ENCODE results near the gene CEL. TPM values are rescaled to one million over a fixed set of nuclear protein-coding genes. Genes with fewer than 3 reads are reported as not detected.
"Not testable (repeated sequence)": the region's sequence is repeated elsewhere in the genome, so short reads cannot be mapped to it uniquely, and the experiment has no call there.

Gene CEL
- total RNA-seq, 4 donors from 2014 or later, result 0.26 to 1.4 (median 0.62) TPM; not detected in 1

DNA sequence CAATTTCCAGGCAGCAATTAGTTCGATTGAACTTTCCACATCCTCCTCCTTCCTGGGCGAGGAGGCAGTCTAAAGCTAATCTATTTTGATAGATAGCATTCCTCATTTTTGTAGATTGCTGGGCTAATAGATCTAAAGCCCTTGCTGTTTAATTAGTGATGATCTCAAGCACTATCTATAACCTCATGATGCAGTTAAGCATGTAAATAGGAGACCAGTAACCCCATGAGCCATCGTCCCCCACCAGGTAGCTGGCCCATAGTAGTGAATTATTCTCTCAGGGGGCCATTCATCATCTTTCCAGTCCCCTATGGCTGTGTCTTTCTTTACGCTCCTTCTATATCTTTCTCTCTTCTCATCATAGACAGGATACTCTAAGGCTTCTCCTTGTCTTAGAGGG lies 14.9 kb downstream of the CEL start:
- TF ChIP-seq, protein P1, sequence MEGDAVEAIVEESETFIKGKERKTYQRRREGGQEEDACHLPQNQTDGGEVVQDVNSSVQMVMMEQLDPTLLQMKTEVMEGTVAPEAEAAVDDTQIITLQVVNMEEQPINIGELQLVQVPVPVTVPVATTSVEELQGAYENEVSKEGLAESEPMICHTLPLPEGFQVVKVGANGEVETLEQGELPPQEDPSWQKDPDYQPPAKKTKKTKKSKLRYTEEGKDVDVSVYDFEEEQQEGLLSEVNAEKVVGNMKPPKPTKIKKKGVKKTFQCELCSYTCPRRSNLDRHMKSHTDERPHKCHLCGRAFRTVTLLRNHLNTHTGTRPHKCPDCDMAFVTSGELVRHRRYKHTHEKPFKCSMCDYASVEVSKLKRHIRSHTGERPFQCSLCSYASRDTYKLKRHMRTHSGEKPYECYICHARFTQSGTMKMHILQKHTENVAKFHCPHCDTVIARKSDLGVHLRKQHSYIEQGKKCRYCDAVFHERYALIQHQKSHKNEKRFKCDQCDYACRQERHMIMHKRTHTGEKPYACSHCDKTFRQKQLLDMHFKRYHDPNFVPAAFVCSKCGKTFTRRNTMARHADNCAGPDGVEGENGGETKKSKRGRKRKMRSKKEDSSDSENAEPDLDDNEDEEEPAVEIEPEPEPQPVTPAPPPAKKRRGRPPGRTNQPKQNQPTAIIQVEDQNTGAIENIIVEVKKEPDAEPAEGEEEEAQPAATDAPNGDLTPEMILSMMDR (IDR thresholded peaks at IDR 0.05), result no peak
- TF ChIP-seq POLR2A (IDR thresholded peaks at IDR 0.05), result no peak
- no peak for DNase-seq
- H3K9me3 ChIP-seq, result no peaks in the 10 kb centered on the region
- H3K27me3 ChIP-seq, result no peaks in the 10 kb centered on the region
- H3K27ac ChIP-seq, result no peak overlapping the region
- no peaks in the 10 kb centered on the region for H3K4me1 ChIP-seq
- intact Hi-C loops (cut with DNase I; ENCODE audit: low total_unique reads), result no loop called here
- H3K4me3 ChIP-seq, result no peak overlapping the region
- H3K36me3 ChIP-seq, result no peaks in the 10 kb centered on the region

DNA sequence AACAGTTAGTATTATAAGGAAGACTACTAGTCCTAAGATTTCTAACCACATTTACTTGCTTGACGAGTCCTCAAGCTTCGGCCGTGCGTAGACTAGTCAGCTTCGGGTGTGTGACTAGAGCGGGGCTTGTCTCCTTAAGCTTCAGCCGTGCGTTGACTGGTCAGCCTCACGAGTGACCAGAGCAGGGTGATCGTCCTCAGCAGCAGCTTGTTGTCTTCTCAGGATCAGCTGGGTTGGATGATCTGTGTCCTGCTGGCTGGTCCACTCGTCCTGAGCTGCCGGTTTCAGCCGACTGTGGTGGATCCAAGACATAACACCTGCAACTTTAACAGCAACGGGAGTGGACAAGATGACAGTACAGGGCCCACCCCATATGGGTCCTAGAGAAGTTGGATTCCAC lies 16.7 kb downstream of the CEL start:
- no peak for DNase-seq
- intact Hi-C loops (cut with DNase I; ENCODE audit: low total_unique reads), result no loop called here
- Histone ChIP-seq H3K9me3 (no peaks in the 10 kb centered on the region), H3K4me1 (no peaks in the 10 kb centered on the region), H3K27ac (no peak overlapping the region), H3K27me3 (no peaks in the 10 kb centered on the region), H3K4me3 (no peak overlapping the region), H3K36me3 (no peaks in the 10 kb centered on the region)
- TF ChIP-seq POLR2A (IDR thresholded peaks at IDR 0.05), result no peak
- TF ChIP-seq, protein P1 (IDR thresholded peaks at IDR 0.05), result no peak

DNA sequence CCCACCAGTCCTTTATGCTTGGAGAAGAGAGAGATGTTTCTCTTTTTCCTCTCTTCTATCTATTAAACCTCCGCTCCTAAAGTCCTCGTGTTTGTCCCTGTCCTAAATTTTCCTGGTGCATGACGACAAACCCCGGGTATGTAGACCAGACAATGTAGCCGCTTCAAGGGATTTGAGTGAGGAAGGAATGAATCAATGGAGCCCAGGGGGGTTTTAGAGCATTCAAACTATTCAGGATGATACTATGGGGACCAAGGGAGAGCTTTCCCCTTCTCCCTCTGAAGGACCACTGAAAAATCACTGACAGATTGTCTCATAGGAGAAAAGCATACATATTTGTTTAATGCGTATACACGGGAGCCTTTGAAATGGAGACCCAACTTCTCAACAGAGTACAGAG lies 18.4 kb downstream of the CEL start:
- intact Hi-C loops (cut with DNase I; ENCODE audit: low total_unique reads), result no loop called here
- H3K27ac ChIP-seq, result no peak overlapping the region
- no peaks in the 10 kb centered on the region for H3K27me3 ChIP-seq
- H3K4me1 ChIP-seq, result no peaks in the 10 kb centered on the region
- no peaks in the 10 kb centered on the region for H3K9me3 ChIP-seq
- DNase-seq, result no peak
- TF ChIP-seq, protein P1 (IDR thresholded peaks at IDR 0.05), result no peak
- TF ChIP-seq POLR2A (IDR thresholded peaks at IDR 0.05), result no peak
- no peak overlapping the region for H3K4me3 ChIP-seq
- no peaks in the 10 kb centered on the region for H3K36me3 ChIP-seq

DNA sequence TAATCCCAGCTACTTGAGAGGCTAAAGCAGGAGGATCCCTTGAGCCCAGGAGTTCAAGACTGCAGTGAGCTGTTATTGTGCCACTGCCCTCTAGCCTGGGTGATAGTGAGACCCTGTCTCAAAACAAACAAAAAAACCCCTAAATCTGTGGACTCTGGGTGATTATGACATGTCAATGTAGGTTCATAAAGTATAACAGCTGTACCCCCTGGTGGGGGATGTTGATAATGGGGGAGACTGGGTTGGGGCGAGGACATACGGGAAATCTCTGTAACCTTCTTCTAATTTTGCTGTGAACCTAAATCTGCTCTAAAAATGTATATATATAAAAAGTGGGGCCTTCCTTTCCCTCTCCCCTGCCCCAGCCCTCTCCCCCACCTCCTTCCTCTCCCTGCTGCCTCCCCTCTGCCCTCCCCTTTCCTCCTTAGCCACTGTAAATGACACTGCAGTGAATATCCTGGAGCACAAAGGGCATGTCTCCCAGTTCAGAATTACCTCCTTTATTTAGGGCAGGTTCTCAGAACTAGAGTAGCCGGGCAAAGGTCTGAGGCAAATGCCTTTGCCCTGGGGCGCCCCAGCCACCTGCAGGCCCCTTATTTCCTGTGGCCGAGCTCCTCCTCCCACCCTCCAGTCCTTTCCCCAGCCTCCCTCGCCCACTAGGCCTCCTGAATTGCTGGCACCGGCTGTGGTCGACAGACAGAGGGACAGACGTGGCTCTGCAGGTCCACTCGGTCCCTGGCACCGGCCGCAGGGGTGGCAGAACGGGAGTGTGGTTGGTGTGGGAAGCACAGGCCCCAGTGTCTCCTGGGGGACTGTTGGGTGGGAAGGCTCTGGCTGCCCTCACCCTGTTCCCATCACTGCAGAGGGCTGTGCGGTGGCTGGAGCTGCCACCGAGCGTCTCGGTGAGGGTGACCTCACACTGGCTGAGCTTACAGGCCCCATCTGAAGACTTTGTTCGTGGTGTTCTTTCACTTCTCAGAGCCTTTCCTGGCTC lies 19.3 kb downstream of the CEL start:
- H3K4me3 ChIP-seq; intact Hi-C loops (cut with DNase I; ENCODE audit: low total_unique reads); H3K9me3 ChIP-seq; H3K27me3 ChIP-seq; H3K36me3 ChIP-seq; DNase-seq; H3K4me1 ChIP-seq; H3K27ac ChIP-seq: not testable (repeated sequence)

DNA sequence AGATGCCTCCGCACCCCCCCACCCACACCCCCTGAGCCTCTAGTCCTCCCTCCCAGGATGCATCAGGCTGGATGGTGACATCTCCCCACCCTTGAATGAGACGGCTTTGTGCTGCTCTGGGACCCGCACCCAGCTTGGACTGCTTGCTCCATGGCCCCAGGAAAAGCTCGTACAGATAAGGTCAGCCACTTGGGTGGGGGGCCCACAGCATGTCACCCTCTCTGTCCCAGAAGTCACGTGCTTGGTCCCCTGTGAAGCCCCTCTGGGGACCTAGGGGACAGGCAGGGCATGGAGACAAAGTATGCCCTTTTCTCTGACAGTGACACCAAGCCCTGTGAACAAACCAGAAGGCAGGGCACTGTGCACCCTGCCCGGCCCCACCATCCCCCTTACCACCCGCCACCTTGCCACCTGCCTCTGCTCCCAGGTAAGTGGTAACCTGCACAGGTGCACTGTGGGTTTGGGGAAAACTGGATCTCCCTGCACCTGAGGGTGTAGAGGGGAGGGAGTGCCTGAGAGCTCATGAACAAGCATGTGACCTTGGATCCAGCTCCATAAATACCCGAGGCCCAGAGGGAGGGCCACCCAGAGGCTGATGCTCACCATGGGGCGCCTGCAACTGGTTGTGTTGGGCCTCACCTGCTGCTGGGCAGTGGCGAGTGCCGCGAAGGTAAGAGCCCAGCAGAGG lies 20.3 kb downstream of the CEL start:
- intact Hi-C loops (cut with DNase I; ENCODE audit: low total_unique reads); H3K27me3 ChIP-seq; DNase-seq: not testable (repeated sequence)

DNA sequence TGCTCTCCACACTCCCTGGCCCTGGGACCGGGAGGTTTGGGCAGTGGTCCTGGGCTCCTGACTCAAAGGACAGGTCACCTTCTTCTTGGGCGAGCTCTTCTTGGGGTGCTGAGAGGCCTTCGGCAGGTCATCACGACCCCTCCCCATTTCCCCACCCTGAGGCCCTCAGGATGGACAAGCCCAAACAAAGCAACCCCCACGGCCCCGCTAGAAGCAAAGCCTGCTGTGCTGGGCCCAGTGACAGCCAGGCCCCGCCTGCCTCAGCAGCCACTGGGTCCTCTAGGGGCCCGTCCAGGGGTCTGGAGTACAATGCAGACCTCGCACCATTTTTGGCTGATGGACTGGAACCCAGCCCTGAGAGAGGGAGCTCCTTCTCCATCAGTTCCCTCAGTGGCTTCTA lies 21.9 kb downstream of the CEL start:
- intact Hi-C loops (cut with DNase I; ENCODE audit: low total_unique reads); DNase-seq; H3K9me3 ChIP-seq; H3K4me3 ChIP-seq; H3K36me3 ChIP-seq; H3K4me1 ChIP-seq; H3K27me3 ChIP-seq; H3K27ac ChIP-seq: not testable (repeated sequence)

More for the DNA sequence above, 20.3 kb downstream of the CEL start:
- H3K9me3 ChIP-seq, H3K4me3 ChIP-seq, H3K27ac ChIP-seq, H3K4me1 ChIP-seq, H3K36me3 ChIP-seq: not testable (repeated sequence)

DNA sequence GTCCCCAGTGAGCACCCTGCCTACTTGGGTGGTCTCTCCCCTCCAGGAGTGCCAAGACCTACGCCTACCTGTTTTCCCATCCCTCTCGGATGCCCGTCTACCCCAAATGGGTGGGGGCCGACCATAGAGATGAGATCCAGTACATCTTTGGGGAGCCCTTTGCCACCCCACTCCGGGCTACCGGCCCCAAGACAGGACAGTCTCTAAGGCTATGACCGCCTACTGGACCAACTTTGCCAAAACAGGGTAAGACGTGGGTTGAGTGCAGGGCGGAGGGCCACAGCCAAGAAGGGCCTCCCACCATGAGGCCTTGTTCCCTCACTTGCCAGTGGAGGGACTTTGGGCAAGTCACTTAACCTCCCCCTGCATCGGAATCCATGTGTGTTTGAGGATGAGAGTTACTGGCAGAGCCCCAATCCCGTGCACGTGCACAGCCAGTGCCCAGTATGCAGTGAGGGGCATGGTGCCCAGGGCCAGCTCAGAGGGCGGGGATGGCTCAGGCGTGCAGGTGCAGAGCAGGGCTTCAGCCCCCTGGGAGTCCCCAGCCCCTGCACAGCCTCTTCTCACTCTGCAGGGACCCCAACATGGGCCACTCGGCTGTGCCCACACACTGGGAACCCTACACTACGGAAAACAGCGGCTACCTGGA lies 24.6 kb downstream of the CEL start:
- H3K4me3 ChIP-seq; intact Hi-C loops (cut with DNase I; ENCODE audit: low total_unique reads); H3K4me1 ChIP-seq; H3K27me3 ChIP-seq; H3K27ac ChIP-seq; H3K9me3 ChIP-seq; H3K36me3 ChIP-seq; DNase-seq: not testable (repeated sequence)
